HG03280 (cell line): ENCODE data around the gene CCR5.

Experiments used
- ATAC-seq: cut with Tn5 transposase; IDR thresholded peaks from one replicate; pipeline ENCODE4 v1.9.1; 2021; ENCODE audit warnings: mild to moderate bottlenecking, moderate library complexity; ENCODE audit not compliant: unreplicated experiment

CCR5 gene

GRCh38 chr3:46406443-46406787 is 35.7 kb downstream of the CCR5 start:
- no peak for ATAC-seq

- no peak for ATAC-seq
These were observed 36.3 kb downstream of the CCR5 start, which contains the start of the genes CCR5AS and CCRL2 for GRCh38 chr3:46406788-46407611. TSS of gene CCR5AS (minus strand) at chr3:46407066. TSS of gene CCRL2 (plus strand) at chr3:46407259. CDS start at chr3:46408080, 821 bp downstream.

- no peak for ATAC-seq
These were observed 37.2 kb downstream of the CCR5 start for GRCh38 chr3:46407970-46408369.

- no peak for ATAC-seq
These were observed 38.1 kb downstream of the CCR5 start for GRCh38 chr3:46408853-46409252.

GRCh38 chr3:46409739-46410489 is 39.2 kb downstream of the CCR5 start:
- no peak for ATAC-seq

- no peak for ATAC-seq
These were observed 39.9 kb downstream of the CCR5 start for GRCh38 chr3:46410669-46411068.

- ATAC-seq, result no peak
These were observed 40.5 kb downstream of the CCR5 start for GRCh38 chr3:46411271-46411670.

- ATAC-seq, result no peak
These were observed 42.1 kb downstream of the CCR5 start for GRCh38 chr3:46412786-46413298.

GRCh38 chr3:46413951-46414350 is 43.2 kb downstream of the CCR5 start:
- ATAC-seq, result no peak

GRCh38 chr3:46414739-46415138 is 44.0 kb downstream of the CCR5 start:
- no peak for ATAC-seq

GRCh38 chr3:46416125-46416810 is 45.5 kb downstream of the CCR5 start:
- no peak for ATAC-seq

- no peak for ATAC-seq
These were observed 46.2 kb downstream of the CCR5 start for GRCh38 chr3:46416811-46417510.

- no peak for ATAC-seq
These were observed 47.3 kb downstream of the CCR5 start for GRCh38 chr3:46417841-46418611.

GRCh38 chr3:46419816-46420215 is 49.1 kb downstream of the CCR5 start:
- ATAC-seq, result no peak

- ATAC-seq, result no peak
These were observed 50.2 kb downstream of the CCR5 start for GRCh38 chr3:46420931-46421330.

GRCh38 chr3:46422617-46423016 is 51.9 kb downstream of the CCR5 start:
- ATAC-seq, result no peak

- ATAC-seq, result no peak
These were observed 52.8 kb downstream of the CCR5 start for GRCh38 chr3:46423588-46423987.
